GM15510 (cell line): ENCODE measurements around the gene COL28A1.

ENCODE experiments used
- POLR2A ChIP-seq: IDR thresholded peaks from 3 replicates; pipeline ENCODE4 v1.6.1; 2011; ENCODE audit warnings: borderline replicate concordance; ENCODE audit not compliant: insufficient read length; ENCODE audit errors: extremely low read depth

Gene COL28A1

DNA sequence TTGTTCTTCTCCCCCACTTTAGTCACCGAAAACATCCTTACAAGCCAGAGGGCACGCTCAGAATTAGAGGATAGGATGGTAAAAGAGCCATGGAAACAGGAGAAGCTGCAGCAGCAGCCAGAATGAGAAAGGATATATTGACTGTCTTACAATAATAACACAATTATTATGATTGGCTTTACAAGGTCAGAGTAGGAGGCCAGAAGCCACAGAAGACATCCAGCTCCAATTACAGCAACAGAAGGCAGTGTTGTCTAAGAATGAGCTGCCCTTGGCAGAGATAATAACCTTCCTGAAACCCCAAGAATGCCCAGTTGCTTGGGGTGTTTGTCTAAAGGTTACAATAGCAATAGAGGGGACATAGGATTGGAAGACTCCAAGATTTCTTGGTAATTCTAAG is 184.5 kb downstream of the COL28A1 start:
- no peak for TF ChIP-seq POLR2A

DNA sequence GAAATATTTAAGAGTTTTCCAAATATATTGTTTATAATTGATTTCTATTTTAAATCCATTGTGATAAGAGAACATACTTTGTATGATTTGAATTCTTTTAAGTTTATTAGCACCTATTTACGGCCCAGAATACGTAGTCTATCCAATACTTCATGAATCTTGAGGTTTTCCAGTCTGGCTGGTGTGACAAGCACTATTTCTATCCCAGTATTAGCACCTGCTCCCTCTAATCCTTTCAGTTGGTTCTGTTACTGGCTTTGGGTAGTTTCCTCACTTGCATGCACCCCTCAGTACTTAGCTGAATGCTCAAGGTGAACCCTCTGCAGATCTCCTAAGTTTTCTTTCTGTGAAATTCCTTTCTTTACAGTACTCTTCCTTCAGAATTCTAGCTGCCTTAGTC is 186.5 kb downstream of the COL28A1 start:
- no peak for TF ChIP-seq POLR2A

DNA sequence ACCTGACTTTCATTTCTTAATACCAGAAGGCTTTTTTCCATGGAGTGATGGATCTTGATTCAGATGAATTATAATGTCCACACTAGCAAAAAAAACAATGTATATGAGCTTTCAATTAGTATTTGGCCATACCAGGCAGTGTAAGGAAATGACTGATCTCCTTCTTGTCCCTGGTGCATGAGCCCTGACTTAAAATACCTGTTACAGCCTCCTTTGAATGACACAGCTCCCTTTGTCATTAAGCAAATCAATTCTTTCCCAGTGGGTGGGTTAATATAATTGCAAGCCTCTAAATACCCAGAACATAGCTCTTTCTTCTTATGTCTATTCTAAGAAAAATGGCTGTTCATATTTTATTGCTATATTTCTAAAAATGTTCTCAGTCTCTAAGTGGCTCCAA is 188.6 kb downstream of the COL28A1 start:
- TF ChIP-seq POLR2A, result no peak

DNA sequence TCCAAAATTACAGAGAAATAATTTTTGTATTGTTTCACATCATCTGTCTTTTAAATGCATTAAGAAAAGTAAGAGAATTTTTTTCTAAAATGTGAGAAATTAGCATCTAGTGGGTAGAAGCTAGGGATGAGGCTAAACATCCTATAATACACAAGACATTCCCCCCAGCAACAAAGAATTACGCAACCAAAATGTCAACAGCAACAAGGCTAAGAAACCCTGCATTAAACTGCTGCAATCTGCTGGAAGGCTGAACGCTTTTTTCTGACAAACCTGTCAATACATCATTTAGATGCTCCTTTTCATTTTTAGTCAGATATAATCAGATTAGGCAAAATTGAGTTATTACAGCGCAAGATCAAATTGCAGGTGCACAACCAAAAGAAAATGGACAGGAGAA is 191.1 kb downstream of the COL28A1 start:
- TF ChIP-seq POLR2A, result no peak

DNA sequence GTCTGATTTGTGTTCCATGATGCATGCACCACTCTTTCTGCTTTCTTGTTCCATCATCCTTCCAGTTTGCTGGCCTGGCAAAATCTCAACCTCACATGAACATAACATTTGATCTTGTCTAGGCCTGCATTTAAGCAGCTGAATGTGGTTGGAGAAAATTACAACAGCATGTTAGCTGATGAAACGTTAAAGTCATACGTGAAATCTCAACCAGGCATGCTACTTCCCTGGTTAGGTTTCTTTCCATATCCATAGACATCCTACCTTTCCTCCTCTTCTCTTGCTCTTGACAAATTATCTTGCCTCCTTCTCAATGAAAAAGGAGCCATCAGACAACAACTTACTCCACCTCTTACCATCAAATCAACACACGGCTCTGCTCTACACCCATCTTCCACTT is 199.8 kb downstream of the COL28A1 start:
- no peak for TF ChIP-seq POLR2A

DNA sequence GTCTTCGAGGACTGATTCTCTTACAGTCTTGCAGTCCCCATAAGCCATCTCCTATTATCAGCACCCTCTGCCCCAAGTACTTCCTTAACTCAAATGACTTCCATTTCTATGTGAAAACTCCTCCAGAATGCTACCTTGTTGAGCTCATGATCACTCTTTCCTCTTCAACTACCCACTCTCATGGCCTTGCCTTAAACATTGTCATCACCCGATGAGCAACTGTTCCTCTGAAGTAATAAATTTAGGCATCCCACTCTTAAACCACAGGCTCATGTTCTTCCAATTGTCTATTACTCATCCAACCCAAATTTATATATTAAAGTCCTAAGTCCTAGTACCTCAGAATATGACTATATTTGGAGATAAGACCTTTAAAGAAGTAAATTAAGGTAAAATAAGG is 200.5 kb downstream of the COL28A1 start:
- TF ChIP-seq POLR2A, result no peak

DNA sequence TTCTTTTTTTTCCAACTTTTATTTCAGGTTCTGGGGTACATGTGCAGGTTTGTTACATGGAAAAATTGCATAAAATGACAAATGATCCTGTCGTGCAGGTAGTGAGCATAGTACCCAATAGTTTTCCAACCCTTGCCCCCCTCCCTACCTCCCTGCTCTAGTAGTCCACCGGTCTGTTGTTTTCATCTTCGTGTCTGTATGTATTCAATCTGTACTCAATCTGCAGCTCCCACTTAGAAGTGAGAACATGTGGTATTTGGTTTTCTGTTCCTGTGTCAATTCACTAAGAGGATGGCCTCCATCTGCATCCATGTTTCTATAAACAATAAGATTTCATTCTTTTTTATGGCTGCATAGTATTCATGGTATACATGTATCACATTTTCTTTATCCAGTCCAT is 202.1 kb downstream of the COL28A1 start:
- TF ChIP-seq POLR2A, result no peak

DNA sequence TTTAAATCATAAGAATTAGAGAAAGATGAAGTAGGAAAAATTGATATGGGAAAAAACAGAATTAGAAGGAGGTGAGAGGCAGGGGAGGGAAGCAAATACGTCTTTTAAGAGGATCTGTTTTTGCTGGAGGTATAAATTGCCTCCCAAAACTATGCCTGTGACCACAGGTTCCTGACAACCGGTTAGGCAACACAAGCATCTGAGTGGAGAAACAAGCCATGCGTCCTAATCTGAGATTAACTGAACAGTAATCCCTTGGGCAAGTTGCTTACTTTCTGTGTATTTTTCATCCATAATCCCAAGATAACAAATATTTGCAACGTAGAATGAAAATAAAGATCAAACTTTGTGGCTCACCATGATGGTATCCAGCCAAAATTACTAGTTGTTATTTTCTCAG is 204.2 kb downstream of the COL28A1 start:
- TF ChIP-seq POLR2A, result no peak

DNA sequence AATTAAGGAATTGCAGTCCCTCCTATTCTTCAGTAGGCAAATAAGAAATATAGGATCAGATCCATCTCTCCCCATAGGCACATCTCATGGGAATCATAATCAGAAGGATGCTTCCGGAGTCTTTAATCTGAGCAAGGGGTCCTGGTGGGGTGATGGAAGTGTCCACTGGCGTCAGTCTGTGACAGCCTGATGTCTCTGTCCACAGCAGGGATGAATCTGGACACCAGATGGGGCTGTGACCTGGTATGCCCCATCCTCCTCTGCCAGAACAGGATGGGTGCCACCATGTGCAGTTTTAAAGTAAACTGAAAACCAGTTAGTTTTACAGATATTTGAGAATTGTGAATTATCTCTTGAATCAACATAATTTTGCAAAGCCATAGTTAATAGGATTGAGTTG is 204.7 kb downstream of the COL28A1 start:
- TF ChIP-seq POLR2A, result no peak

DNA sequence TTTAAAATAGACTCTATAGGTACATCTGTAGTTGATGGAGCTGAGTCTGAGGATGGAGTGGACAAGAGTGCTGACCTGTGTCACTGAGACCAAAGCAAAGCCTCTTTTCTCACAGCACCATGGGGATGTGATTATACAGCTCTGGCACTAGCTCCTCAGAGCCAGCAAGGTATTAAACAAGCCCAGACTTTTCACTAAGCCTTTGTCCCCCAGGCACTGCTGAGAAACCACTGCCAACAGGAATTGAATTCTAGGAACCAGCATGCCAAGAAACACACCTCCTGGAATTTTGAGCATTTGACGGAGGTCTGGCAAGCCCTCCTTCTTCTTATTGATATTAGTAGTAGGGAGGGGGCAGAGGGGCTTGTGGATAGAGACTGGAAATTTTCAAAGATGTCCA is 206.3 kb downstream of the COL28A1 start:
- TF ChIP-seq POLR2A, result no peak

DNA sequence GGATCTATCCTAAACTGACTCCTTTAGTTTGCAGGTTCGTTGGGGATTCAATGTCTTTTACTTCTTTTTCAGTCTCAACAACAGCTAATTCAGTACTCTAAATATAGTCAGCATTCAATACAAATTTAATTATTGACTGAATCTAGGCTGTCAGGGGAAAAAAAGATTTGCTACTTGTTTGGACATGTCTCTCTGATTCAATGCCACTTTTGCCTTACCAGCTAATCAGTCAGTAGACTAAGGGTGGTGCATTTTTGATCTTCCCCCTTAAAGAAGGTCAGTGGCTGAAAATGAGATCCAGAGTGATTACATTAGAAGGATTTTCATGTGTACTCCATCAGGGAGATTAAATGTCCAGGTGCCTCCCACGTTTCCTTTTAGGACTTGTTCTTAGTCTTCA is 208.2 kb downstream of the COL28A1 start:
- no peak for TF ChIP-seq POLR2A

DNA sequence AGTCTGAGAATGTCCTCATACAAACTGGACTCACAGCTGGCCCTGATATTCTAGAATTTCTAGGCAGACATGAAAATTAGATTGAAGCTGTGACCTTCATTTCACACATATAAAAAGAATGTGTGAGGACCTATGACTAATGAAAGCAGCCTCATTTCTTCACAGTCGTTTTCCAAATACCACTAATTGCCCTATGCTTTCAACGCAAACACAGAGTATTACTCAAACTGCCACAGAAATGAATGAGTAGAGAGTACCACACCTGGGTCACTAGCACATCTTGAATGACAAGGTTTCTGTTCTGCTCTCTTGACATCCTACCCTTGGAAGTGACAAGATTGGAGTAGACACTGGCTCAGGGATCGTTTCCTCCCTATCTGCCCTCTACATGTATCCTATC is 211.0 kb downstream of the COL28A1 start:
- TF ChIP-seq POLR2A, result no peak

DNA sequence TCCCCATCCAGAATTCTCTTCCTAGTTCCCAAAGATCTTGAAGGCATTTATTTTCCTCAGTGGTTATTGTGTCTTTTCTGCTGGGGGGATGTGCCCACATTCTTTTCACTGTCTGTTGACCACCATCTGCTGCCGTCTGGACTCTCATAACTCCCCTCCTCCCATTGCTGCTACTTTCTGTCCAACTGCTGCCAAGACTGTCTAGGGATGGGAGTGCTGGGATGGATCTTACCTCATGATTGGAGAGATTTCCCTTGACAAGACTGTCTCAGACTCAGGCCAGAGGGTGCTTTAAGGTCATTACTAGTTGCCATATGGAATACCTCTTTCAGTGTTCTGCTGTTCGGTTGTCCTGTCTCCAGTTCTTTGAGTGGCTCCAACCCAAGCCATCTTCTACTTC is 211.8 kb downstream of the COL28A1 start:
- no peak for TF ChIP-seq POLR2A

DNA sequence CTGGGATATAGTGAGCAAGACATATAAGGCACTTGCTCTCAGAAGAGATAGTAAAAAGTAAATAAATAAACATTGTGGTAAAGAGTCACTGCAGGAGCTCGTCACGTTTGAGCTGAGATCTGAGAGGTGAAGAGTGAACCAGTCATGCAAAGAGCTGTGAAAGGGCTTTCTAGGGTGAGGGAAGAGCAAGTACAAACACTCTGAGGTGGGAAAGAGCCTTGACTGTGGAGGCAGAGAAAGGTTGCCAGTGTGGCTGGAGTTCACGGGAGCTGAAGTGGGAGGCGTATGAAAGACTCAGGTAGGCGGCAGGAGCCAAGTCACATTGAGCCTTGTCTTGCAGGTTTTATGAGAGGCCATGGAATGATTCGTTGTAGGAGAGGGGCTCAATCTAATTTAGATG is 212.3 kb downstream of the COL28A1 start:
- no peak for TF ChIP-seq POLR2A

DNA sequence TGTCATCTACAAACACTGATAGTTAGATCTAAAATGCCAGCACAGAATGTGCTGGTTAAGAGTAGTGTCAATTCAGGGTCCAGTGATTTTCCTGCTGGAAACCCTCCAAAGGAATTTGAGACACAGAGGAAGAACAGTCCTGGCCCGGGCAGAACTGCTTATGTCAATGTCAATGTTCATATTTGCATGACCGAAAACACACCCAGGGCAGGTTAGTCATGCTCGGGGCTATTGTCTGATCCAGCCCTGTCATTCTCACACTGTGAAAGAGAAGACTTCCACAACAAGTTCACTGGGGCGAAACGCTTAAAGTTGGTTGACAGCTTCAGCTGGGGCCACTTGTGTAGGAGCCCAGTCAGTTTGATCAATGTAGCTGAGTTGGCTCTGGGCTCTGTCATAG is 214.0 kb downstream of the COL28A1 start:
- no peak for TF ChIP-seq POLR2A

DNA sequence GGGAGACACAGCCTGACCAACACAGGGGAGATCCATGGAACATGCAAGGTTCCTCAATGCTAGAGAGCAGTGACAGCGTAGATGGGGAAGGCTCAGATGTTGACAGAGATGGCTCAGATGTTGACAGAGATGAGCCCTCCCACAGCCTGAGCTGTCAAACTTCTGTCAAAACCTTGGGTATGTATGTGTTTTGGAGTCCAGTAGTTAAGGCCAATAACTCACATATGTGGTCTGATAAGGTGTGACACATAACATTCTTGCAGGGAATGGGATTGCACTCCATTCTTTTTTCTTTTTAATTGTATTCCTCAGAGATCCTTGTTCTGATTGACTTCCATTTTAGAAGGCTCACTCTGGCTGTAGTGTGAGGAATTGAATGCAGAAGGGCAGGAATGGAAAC is 217.1 kb downstream of the COL28A1 start:
- TF ChIP-seq POLR2A, result no peak

DNA sequence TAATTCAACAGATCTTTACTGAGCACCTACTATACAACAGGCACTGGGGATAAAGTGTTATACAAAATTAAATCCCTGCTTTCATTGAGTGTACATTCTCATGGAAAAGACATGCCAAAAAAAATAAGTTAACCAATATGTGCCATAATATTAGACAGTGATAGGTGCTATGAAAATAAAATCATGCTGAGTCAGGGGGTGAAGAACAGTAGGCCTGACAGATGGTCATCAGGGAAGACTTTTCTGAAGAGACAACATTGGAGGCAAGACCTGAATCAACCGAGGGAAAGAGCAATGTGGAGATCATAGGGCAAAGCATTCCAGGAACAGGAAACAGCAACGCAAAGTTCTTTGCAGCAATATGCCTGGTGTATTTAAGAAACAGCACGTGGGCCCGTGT is 217.8 kb downstream of the COL28A1 start:
- no peak for TF ChIP-seq POLR2A
